IPS DF 6.9 (cell line): ENCODE data around the gene CHAC2.
"Not testable (repeated sequence)": the region's sequence is repeated elsewhere in the genome, so short reads cannot be mapped to it uniquely, and the experiment has no call there.

ENCODE experiments used
- DNase-seq: peaks from one replicate; pipeline ENCODE4 v3.0.0-alpha.2; 2013; ENCODE audit warnings: low read depth, low spot score
- H3K27ac ChIP-seq: one replicate; pipeline ENCODE4 v1.5.1; 2013; ENCODE audit warnings: low read length, control low read depth
- H3K27me3 ChIP-seq: 2 replicates; pipeline ENCODE4 v1.6.1; 2013; ENCODE audit warnings: mild to moderate bottlenecking, low read length; ENCODE audit not compliant: control insufficient read depth, insufficient read depth
- H3K36me3 ChIP-seq: 2 replicates; pipeline ENCODE4 v1.6.1; 2013; ENCODE audit warnings: low read length; ENCODE audit not compliant: control insufficient read depth, insufficient read depth
- H3K4me1 ChIP-seq: 2 replicates; pipeline ENCODE4 v1.6.1; 2013; ENCODE audit warnings: low read length; ENCODE audit not compliant: control insufficient read depth, insufficient read depth
- H3K4me3 ChIP-seq: 2 replicates; pipeline ENCODE4 v1.5.1; 2013; ENCODE audit warnings: mild to moderate bottlenecking, low read length
- H3K9me3 ChIP-seq: 2 replicates; pipeline ENCODE4 v1.6.1; 2013; ENCODE audit warnings: low read length, inconsistent platforms; ENCODE audit not compliant: control insufficient read depth, insufficient read depth
- WGBS: extraction: QIAGEN DNeasy Blood & Tissue Kit; methylation state at CpG from one replicate; pipeline ENCODE4 v1.1.7; 2013; ENCODE audit warnings: mixed read lengths, missing lambda C conversion rate; ENCODE audit not compliant: insufficient read length, insufficient coverage; 5-methylcytosine and 5-hydroxymethylcytosine counted together

The CHAC2 gene

DNA sequence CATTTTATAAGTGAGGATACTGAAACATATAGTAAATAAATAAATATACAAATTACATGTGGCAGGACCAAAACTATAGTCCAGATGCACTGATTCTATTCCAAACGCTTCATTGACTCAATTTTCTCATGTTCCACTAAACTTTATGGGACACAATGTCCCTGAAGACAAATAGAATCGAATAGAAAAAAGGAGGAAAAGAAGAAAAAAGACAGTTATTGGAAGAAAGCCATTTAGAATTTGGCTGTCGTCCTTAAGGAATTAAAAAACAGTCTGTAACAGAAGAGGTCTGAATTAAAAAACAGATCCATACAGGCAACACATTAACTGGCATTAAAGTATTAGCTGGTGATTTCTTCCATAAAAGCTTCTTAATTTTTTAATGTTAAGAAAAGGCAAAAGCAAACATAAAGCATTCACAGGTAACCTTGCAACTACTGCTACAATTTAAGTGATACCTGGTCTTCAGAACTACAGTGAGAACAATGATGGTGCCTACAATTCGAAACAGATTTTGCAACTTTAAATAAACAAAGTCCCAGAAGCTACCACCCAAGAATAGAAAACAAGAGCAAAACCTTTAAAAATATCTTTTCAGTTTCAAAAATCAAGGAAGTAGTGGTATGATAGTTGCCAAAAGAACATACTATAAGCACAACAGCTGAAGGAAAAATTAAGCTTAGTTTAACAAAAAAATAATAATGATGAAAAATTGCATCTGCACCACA, 17.4 kb upstream of the CHAC2 start:
- DNase-seq: no peak
- Histone ChIP-seq H3K9me3 (no peaks in the 10 kb centered on the region), H3K4me1 (no peaks in the 10 kb centered on the region), H3K27me3 (no peaks in the 10 kb centered on the region), H3K36me3 (no peaks in the 10 kb centered on the region), H3K4me3 (no peak overlapping the region), H3K27ac (no peak overlapping the region)
- no CpG with 5 or more reads among the region's 4 CpGs for WGBS

DNA sequence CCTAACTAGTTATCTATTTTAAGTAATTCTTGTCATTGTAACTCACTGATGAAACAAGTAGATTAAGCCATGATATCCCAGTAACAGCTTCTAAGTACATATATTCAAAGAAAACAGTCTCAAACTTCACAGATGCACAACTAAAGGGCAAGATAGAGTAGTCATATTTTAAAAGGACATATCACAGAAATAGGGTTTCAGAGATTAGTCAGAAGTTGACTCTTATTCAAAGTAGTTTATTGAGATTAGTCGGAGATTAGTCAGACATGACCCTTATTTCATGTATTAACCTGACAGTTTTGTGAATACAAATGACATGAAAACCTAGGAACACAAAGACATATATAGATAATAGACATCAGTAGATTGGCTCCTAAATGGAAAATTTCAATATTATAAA, 15.9 kb upstream of the CHAC2 start:
- no peak overlapping the region for H3K27ac ChIP-seq
- no CpG with 5 or more reads among the region's 1 CpG for WGBS
- no peaks in the 10 kb centered on the region for H3K4me1 ChIP-seq
- no peak overlapping the region for H3K4me3 ChIP-seq
- H3K9me3 ChIP-seq: no peaks in the 10 kb centered on the region
- DNase-seq: no peak
- peaks cover 1% of the 10 kb centered on the region; the same call in 1 of the 2 replicates for H3K36me3 ChIP-seq
- no peaks in the 10 kb centered on the region for H3K27me3 ChIP-seq

DNA sequence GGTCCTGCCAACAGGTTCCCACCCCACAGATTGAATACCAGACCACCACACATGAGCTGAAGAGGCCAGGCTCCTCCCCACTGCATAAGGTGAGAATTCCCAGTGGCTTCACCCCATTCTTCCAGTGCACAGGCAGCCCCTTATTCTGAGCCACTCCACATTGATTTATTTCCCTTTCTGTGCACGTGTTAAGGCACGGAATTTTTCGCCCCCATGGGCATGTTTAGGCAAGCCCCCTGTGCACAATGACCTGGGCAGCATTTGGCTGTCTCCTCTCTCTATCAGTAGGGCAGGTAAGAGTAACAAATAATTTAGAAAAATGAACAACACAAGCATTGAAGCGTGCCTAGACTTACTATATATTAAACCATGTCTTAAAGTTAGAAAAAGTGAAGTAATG, 15.2 kb upstream of the CHAC2 start:
- Histone ChIP-seq H3K4me1 (no peaks in the 10 kb centered on the region), H3K4me3 (no peak overlapping the region), H3K9me3 (no peaks in the 10 kb centered on the region), H3K27ac (no peak overlapping the region), H3K27me3 (no peaks in the 10 kb centered on the region), H3K36me3 (peaks cover 3% of the 10 kb centered on the region; the same call in 1 of the 2 replicates)
- no CpG with 5 or more reads among the region's 4 CpGs for WGBS
- DNase-seq: no peak

DNA sequence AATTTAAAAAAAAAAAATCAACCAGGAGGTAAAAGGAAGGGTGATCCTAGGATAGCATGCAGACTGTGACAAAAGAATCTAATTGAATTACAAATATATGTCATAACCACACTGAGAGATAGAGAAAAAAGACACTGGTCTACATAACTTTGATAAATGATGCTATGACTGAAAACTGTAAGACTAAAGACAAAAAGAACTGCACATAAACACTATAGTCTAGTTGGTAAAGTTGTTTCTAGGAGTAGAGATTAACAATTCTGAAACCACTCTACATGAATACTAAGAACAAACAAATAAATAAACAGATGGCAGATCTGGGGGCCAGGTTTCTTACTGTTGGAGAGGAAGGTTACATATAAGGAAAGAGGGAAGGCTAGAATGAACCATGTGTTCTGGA, 14.6 kb upstream of the CHAC2 start:
- Histone ChIP-seq H3K27me3 (no peaks in the 10 kb centered on the region), H3K4me3 (no peak overlapping the region), H3K4me1 (no peaks in the 10 kb centered on the region), H3K9me3 (no peaks in the 10 kb centered on the region), H3K27ac (no peak overlapping the region), H3K36me3 (peaks cover 3% of the 10 kb centered on the region; the same call in 1 of the 2 replicates)
- no peak for DNase-seq

DNA sequence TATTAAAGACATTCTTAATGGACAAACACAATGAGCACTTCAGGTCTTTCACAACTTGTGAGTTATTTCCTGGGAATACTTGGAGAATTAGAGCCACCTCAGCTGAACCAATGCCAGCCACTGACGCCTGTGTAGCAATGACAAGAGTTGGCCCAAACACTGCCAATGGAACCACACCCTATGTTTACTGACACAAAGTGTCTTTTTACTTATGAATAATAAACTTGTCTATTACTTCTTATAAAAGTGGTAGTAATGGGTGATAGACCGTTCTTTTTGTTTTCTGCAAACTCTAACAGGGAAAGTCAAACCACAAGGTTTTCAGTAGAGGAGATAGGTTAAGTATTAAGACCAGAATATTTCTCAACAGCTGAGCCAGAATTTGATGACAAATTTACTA, 12.5 kb upstream of the CHAC2 start:
- no peak overlapping the region for H3K4me3 ChIP-seq
- no CpG with 5 or more reads among the region's 2 CpGs for WGBS
- peaks cover 3% of the 10 kb centered on the region; the same call in 1 of the 2 replicates for H3K36me3 ChIP-seq
- no peaks in the 10 kb centered on the region for H3K4me1 ChIP-seq
- H3K9me3 ChIP-seq: no peaks in the 10 kb centered on the region
- H3K27me3 ChIP-seq: no peaks in the 10 kb centered on the region
- no peak overlapping the region for H3K27ac ChIP-seq
- no peak for DNase-seq

DNA sequence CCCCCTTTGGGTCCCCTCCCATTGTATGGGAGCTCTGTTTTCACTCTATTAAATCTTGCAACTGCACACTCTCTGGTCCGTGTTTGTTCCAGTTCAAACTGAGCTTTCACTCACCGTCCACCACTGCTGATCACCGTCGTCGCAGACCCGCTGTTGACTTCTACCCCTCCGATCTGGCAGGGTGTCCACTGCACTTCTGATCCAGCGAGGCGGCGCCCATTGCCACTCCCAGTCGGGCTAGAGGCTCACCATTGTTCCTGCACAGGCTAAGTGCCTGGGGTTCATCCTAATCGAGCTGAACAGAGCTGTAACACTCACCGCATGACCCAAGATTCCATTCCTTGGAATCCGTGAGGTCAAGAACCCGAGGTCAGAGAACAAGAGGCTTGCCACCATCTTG, 11.0 kb upstream of the CHAC2 start:
- DNase-seq: no peak
- no CpG with 5 or more reads among the region's 15 CpGs for WGBS
- peaks cover 3% of the 10 kb centered on the region; the same call in 1 of the 2 replicates for H3K36me3 ChIP-seq
- H3K27me3 ChIP-seq: no peaks in the 10 kb centered on the region
- H3K4me3 ChIP-seq: no peak overlapping the region
- H3K27ac ChIP-seq: no peak overlapping the region
- no peaks in the 10 kb centered on the region for H3K9me3 ChIP-seq
- H3K4me1 ChIP-seq: no peaks in the 10 kb centered on the region

DNA sequence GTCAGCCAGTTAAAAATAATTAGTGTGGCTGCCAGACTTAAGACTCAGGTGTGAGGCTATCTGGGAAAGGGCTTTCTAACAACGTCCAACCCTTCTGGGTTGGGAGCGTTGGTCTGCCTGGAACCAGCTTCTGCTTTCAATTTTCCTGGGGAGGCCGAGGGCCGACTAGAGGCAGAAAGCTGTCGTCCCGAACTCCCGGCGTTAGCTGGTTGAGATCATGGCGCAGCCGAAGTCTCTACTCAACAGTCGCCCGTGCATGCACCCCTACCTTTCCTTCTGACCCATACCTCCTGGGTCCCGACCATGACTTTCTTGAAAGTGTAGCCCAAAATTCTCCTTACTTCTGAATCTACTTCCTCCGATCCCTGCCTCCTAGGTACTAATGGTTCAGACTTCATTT, 10.4 kb upstream of the CHAC2 start:
- H3K27ac ChIP-seq, H3K4me3 ChIP-seq, H3K36me3 ChIP-seq, H3K27me3 ChIP-seq, H3K9me3 ChIP-seq, H3K4me1 ChIP-seq, DNase-seq: not testable (repeated sequence)
- WGBS: no CpG with 5 or more reads among the region's 14 CpGs

DNA sequence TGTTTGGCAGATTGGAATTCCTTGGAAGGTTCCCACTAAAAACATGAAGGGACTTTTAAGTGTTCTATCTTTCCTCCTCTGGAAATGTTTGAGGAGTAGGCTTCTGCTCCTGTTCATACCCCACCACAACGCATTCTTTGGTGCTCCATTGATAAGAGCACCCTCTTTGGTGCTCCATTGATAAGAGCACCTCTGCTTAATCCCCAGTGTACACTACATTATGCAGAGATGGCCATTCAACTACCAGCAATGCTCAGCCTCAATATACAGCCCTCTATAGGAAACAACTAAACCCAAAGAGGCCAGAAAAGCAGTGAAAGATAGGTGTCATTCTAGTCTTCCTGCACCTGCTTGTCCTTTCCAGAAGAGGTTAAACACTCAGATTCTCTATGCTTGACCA, 1.8 kb upstream of the CHAC2 start:
- Histone ChIP-seq H3K9me3 (no peaks in the 10 kb centered on the region), H3K4me3 (no peak overlapping the region), H3K27ac (no peak overlapping the region), H3K4me1 (no peaks in the 10 kb centered on the region; the same call in 1 of the 2 replicates), H3K27me3 (no peaks in the 10 kb centered on the region), H3K36me3 (0 out of 2 replicates have a peak, but pooled peaks cover 5% of the 10 kb centered on the region)
- no peak for DNase-seq
- WGBS: no CpG with 5 or more reads among the region's 1 CpG

DNA sequence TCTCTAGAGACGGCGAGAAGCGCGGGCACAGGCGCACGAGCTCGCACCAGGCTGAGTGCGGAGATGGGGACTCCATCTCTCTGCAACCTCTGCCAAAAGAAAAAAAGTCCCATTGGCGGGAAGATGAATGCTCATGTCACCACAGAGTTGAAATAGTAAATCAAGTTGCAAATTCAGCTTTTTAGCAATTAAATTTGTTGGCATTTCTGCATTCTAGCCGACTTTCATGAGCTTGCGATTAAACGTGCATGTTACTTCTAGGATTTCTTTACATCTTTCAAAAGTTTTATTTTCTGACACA, 588 bp downstream of the CHAC2 start:
- H3K27ac ChIP-seq: no peak overlapping the region
- peak overlapping the region; percentile 68; the same call in 1 of the 2 replicates for H3K4me3 ChIP-seq
- no peaks in the 10 kb centered on the region; the same call in 1 of the 2 replicates for H3K4me1 ChIP-seq
- WGBS: no CpG with 5 or more reads among the region's 12 CpGs
- no peak for DNase-seq
- no peaks in the 10 kb centered on the region for H3K9me3 ChIP-seq
- H3K36me3 ChIP-seq: 0 out of 2 replicates have a peak, but pooled peaks cover 2% of the 10 kb centered on the region
- no peaks in the 10 kb centered on the region for H3K27me3 ChIP-seq

DNA sequence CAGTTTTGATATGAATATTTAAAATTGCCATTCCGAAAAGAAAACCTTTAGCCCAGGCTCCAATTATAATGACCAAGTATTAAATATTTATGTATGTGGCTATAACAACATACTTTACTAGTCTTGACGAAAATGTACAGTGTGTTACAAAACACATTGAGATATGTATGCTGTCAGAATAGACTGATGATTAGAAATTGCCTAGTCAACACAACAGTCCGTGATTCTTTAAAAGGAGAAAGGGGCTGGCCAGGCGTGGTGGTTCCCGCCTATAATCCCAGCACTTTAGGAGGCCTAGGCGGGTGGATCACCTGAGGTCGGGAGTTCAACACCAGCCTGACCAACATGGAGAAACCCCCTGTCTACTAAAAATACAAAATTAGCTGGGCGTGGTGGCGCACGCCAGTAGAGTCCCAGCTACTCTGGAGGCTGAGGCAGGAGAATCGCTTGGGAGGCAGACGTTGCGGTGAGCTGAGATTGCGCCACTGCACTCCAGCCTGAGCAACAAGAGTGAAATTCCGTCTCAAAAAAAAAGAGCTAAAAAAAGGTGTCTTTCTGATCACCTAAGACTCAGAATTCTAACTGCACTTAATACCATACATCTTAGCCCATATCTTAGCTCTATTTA, 1.8 kb downstream of the CHAC2 start:
- WGBS: no CpG with 5 or more reads among the region's 15 CpGs
- no peak for DNase-seq
- Histone ChIP-seq H3K9me3 (no peaks in the 10 kb centered on the region), H3K27ac (no peak overlapping the region), H3K27me3 (no peaks in the 10 kb centered on the region), H3K4me1 (no peaks in the 10 kb centered on the region; the same call in 1 of the 2 replicates), H3K36me3 (no peaks in the 10 kb centered on the region), H3K4me3 (no peak overlapping the region)

DNA sequence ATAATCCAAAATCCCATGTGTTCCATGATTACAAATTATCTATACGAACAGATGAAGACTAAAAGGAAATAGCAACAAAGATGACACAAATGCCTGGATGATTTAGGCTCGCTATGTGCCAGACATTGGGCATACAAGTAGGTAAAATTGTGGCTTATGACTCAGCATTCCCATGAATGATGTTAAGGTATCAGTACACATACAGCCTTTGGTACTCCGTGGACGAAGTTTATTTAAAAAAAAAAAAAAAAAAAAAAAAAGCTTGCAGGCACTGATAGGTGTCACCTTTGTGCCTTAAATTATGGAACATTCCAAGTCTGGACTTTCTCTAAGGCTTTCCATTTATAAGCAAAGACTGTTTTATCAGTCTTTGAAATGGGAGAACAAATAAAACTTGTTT, 2.7 kb downstream of the CHAC2 start:
- Histone ChIP-seq H3K9me3 (no peaks in the 10 kb centered on the region), H3K4me1 (no peaks in the 10 kb centered on the region; the same call in 1 of the 2 replicates), H3K27ac (no peak overlapping the region), H3K36me3 (no peaks in the 10 kb centered on the region), H3K4me3 (no peak overlapping the region), H3K27me3 (no peaks in the 10 kb centered on the region)
- DNase-seq: no peak
- WGBS: no CpG with 5 or more reads among the region's 4 CpGs
